ENCODE data around the gene CHMP1B.

DNA sequence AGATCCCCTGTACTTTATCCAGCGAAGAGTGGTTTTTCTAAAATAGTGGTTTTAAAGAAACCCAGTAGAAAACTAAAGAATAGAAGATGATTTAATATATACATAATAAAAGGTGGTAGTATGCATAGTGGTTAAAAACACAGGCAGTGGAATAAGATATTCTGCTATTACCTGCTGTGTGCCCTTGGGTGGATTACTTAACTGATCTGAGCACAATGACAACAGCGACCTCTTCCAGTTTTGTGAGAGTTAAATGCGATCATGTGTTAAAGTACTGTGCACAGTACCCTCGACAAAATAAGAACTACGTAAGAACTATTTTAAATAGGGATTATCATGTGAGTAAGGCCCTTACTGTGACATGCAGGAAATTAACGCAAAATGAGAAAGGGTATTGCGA, 30.0 kb upstream of the CHMP1B start:
- TF ChIP-seq EZH2 (IDR thresholded peaks at IDR 0.05; ENCODE audit: borderline replicate concordance, low read length), result no peak
- TF ChIP-seq, protein P1, sequence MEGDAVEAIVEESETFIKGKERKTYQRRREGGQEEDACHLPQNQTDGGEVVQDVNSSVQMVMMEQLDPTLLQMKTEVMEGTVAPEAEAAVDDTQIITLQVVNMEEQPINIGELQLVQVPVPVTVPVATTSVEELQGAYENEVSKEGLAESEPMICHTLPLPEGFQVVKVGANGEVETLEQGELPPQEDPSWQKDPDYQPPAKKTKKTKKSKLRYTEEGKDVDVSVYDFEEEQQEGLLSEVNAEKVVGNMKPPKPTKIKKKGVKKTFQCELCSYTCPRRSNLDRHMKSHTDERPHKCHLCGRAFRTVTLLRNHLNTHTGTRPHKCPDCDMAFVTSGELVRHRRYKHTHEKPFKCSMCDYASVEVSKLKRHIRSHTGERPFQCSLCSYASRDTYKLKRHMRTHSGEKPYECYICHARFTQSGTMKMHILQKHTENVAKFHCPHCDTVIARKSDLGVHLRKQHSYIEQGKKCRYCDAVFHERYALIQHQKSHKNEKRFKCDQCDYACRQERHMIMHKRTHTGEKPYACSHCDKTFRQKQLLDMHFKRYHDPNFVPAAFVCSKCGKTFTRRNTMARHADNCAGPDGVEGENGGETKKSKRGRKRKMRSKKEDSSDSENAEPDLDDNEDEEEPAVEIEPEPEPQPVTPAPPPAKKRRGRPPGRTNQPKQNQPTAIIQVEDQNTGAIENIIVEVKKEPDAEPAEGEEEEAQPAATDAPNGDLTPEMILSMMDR (conservative IDR thresholded peaks at IDR 0.05 in 1 of 2, IDR thresholded peaks at IDR 0.05 in 1 of 2; ENCODE audit: extremely low read depth in 1 of 2, insufficient read depth in 1 of 2, low read depth in 1 of 2, low read length in 2 of 2), result no peak

All from mammary epithelial cell (primary cell).